Liver (tissue), 3 donors: ENCODE results near the gene HLA-A.

Source experiments
- TAF1 ChIP-seq: conservative IDR thresholded peaks from 2 replicates; pipeline ENCODE4 v1.6.1; 2016; ENCODE audit warnings: antibody characterized with exemption, mild to moderate bottlenecking
- YY1 ChIP-seq: IDR thresholded peaks from 2 replicates; pipeline ENCODE4 v1.6.1; 2016; ENCODE audit warnings: antibody characterized with exemption, mild to moderate bottlenecking
- TF ChIP-seq, protein P1 (sequence below): fragments of 150-350 bp; IDR thresholded peaks from 2 replicates; pipeline ENCODE4 v1.5.1; 2017; ENCODE audit warnings: improper control_type of control experiment, low read depth, low read length; ENCODE audit not compliant: missing input control
- donor health status: healthy.
- donor health status: healthy.

DNA sequence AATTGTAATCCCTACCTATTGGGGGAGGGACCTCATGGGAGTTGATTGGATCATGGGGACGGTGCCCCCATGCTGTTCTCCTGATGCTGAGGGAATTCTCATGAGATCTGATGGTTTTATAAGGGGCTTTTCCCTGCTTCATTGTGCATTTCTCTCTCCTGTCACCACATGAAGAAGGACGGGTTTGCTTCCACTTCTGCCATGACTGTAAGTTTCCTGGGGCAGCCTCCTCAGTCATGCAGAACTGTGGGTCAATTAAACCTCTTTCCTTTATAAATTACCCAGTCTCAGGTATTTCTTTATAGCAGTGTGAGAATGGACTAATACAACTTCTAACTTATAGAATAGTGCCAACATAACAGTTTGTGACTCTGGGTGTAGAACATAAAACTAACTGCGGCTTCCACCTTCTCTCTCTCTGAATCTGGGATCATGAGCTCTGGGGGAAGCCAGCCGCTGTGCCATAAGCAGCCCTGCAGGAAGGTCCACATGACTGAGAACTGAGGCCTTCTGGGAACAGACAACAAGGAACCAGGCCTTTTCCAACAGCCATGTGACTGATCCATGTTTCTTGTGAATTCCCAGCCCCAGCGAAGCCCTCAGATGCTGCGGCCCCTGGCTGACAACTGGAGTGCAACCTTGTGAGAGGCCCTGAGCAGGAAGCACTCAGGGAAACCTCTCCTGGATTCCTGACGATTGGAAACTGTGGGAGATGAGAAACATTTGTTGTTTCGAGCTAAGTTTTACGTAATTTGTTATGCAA, 3.4 kb upstream of the HLA-A start:
- TF ChIP-seq, protein P1, sequence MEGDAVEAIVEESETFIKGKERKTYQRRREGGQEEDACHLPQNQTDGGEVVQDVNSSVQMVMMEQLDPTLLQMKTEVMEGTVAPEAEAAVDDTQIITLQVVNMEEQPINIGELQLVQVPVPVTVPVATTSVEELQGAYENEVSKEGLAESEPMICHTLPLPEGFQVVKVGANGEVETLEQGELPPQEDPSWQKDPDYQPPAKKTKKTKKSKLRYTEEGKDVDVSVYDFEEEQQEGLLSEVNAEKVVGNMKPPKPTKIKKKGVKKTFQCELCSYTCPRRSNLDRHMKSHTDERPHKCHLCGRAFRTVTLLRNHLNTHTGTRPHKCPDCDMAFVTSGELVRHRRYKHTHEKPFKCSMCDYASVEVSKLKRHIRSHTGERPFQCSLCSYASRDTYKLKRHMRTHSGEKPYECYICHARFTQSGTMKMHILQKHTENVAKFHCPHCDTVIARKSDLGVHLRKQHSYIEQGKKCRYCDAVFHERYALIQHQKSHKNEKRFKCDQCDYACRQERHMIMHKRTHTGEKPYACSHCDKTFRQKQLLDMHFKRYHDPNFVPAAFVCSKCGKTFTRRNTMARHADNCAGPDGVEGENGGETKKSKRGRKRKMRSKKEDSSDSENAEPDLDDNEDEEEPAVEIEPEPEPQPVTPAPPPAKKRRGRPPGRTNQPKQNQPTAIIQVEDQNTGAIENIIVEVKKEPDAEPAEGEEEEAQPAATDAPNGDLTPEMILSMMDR = no peak
- TF ChIP-seq TAF1 (no peak), YY1 (no peak)
